Astrocyte of the cerebellum (primary cell): ENCODE measurements around the gene PERCC1.
"Not testable (repeated sequence)": the region's sequence is repeated elsewhere in the genome, so short reads cannot be mapped to it uniquely, and the experiment has no call there.

Experiments used
- DNase-seq: peaks from one replicate; pipeline ENCODE4 v3.0.0-alpha.2; 2011; ENCODE audit warnings: low read depth
- H3K4me3 ChIP-seq: 2 replicates; pipeline ENCODE4 v1.5.1; 2011; ENCODE audit warnings: mild to moderate bottlenecking, low read depth, low read length, moderate library complexity
- in situ Hi-C: cut with HindIII; loops from 2 replicates; pipeline ENCODE4 v1.10.0; 2017; ENCODE audit warnings: low sequenced_read_pairs
- TF ChIP-seq, protein P1 (sequence below): IDR thresholded peaks from 2 replicates; pipeline ENCODE4 v1.5.1; 2012; ENCODE audit warnings: low read length, low read depth, moderate library complexity, mild to moderate bottlenecking; ENCODE audit errors: missing control alignments

Gene PERCC1

DNA sequence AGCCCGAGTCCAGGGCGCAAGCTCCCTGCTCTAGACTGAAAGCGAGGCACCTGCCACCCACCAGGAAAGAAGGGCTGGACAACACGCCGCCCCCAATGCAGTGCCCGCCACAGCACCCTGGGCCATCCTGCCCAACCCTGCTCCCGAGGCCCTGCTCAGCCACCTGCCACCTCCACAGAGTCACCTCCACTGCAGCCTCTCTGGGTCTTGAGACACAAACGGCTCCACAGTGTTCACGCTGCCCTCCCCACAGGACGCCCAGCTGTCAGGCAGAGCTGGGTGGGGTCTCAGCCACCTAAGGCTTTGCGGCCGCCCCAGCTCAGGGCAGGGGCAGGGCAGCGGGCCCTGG is 34.7 kb downstream of the PERCC1 start:
- in situ Hi-C loops = no loop called here
- TF ChIP-seq, protein P1, sequence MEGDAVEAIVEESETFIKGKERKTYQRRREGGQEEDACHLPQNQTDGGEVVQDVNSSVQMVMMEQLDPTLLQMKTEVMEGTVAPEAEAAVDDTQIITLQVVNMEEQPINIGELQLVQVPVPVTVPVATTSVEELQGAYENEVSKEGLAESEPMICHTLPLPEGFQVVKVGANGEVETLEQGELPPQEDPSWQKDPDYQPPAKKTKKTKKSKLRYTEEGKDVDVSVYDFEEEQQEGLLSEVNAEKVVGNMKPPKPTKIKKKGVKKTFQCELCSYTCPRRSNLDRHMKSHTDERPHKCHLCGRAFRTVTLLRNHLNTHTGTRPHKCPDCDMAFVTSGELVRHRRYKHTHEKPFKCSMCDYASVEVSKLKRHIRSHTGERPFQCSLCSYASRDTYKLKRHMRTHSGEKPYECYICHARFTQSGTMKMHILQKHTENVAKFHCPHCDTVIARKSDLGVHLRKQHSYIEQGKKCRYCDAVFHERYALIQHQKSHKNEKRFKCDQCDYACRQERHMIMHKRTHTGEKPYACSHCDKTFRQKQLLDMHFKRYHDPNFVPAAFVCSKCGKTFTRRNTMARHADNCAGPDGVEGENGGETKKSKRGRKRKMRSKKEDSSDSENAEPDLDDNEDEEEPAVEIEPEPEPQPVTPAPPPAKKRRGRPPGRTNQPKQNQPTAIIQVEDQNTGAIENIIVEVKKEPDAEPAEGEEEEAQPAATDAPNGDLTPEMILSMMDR = no peak
- H3K4me3 ChIP-seq = no peak overlapping the region

DNA sequence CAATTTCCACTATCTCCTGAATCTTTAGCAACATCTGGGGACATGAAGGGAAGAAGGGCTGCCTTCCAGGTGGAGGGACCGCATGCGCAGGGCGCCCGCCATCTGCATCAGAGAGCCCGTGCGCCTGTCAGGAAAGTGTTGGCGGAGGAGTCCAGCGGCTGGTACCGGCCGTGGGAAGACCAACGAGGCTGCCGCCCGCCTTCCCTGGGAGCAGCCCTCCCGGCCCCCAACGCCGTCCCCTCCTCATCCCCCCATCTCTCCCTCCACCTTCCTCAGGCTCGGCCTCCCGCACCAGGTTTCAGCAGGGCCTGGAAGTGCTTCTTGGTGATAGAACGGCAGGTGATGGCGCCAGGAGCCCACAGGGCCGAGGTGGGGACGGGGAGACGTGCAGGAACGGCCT is 35.2 kb downstream of the PERCC1 start:
- TF ChIP-seq, protein P1 = no peak
- no peak for DNase-seq
- in situ Hi-C loops = no loop called here
- no peak overlapping the region for H3K4me3 ChIP-seq

More for the DNA sequence above, 34.7 kb downstream of the PERCC1 start:
- no peak for DNase-seq

DNA sequence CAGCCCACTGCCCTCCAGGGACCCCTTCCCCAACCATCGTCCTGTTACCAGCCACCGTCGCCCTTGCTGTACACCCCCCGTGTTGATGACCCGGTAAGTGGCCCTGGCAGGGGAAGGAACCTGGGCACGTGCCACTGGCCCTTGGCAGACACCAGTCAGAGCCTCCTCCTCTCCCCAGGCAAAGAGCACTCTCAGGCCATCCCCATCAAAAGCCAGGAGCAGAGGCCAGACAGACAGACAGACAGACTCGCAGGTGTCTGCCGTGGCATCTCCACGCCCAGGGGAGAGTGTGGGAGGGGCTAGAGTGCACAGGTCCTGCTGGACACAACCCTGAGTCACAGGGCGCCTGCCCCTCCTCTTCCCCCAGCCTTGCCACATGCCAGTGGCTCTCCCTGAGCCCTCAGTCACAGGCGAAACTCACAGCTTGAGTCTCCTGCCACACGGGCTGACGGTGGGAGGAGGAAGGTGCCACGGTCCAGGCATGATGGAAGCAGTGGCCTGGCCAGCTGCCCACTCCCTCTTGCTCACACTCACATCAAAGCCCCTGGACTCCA is 36.2 kb downstream of the PERCC1 start:
- H3K4me3 ChIP-seq = no peak overlapping the region
- no peak for DNase-seq
- in situ Hi-C loops = no loop called here
- TF ChIP-seq, protein P1 = no peak

DNA sequence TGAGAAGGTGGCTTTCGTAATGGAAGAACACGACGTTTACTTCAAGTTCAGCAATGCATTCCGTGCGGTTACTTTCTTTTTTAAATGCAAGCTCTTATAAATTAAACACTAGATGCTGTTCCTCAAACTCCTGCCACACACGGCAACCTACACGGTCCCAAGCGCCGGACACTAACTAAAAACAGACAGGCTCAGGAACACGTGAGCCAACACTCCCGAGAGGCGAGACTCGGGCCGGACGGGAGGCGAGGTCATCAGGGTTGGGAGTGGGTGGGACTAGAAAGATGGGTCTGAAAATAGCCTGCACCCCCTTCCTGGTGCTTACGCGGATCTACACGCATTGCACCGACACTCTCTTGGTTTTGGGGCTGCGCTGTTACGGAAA is 37.5 kb downstream of the PERCC1 start:
- TF ChIP-seq, protein P1 = no peak
- H3K4me3 ChIP-seq = no peak overlapping the region
- in situ Hi-C loops = no loop called here
- no peak for DNase-seq

DNA sequence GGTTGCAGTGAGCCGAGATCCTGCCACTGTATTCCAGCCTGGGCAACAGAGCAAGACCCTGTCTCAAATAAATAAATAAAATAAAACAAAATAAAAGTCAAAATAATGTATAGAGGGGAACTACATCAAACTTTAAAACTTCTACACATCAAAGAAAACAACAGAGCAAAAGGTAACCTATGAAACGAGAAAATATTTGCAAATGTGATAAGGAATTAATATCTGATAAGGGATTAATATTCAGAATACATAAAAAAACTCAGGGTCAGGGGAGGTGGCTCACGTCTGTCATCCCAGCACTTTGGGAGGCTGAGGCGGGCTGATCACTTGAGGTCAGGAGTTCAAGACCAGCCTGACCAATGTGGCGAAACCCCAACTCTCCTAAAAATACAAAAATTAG is 38.3 kb downstream of the PERCC1 start:
- in situ Hi-C loops, DNase-seq, H3K4me3 ChIP-seq: not testable (repeated sequence)

DNA sequence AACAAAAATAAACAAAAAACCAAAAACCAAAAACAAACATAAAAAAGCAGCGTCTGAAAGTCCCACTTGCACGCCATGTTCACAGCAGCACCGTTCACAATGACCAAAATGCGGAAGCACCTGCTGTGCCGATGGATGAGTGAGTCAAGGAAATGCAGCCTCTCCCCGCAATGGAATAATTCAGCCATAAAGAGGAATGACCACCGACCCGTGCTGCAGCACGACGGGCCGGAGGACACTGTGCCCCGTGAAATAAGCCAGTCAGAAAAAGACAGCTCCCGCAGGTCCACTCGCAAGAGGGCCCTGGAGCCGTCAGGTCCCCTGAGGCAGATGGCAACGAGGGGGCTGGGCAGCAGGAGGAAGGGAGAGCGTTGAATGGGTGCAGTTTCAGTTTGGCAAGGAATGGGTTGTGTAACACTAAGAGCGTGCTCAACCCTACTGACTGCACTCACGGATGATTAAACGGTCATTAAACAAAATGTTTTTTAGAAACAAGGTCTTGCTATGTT is 38.9 kb downstream of the PERCC1 start:
- in situ Hi-C loops = no loop called here
- TF ChIP-seq, protein P1 = no peak
- DNase-seq = no peak
- H3K4me3 ChIP-seq = no peak overlapping the region

DNA sequence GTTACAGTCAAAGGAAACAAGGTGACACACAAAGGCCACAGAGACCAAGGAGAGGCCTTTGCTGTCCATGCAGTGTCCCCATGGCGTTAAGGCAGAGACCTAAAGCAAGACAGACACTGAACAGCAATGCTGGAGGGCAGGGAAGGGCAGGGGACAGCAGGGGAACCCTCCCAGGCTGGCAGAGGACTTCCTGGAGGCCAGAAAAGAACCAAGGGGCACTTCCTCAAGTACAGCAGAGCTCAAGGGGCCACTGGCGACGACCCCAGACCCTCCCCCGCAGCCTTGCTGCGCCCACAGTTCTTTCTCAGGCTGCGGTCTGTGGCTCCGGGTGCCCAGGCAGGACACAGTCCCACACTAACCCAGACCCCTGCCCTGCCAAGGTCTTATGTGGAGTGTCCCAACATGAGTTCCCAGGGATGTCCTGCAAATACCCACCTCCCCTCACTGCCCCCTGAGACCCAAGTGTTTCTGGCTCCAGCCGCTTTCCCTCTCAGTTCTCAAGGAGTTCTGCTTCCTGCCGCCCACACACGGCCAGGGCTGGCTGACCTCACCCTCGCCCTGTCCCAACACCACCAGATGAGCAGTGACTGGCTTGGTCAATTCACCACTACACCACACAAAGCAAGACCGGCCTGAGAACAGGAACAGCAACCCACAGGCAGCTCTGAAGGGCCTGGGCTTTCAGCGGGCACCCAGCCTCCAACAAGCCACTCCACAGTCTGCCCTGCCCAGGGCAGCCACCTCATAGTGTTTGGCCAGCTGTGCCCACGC is 39.8 kb downstream of the PERCC1 start:
- DNase-seq = no peak
- TF ChIP-seq, protein P1 = no peak
- H3K4me3 ChIP-seq = no peak overlapping the region
- in situ Hi-C loops = no loop called here
